H9 (cell line): Measurements from ENCODE around the gene GRB10. TPM values are rescaled to one million over a fixed set of nuclear protein-coding genes. Genes with fewer than 3 reads are reported as not detected.
A peak's percentile ranks its signal among the peaks of the same experiment; 100 is the strongest.

Source experiments
- DNase-seq: peaks from one replicate; pipeline ENCODE4 v3.0.0-alpha.2; 2017
- H2AFZ ChIP-seq: one replicate; pipeline ENCODE4 v1.6.1; 2013; ENCODE audit warnings: mild to moderate bottlenecking, low read length, control low read depth, moderate library complexity
- H2AK5ac ChIP-seq: 2 replicates; pipeline ENCODE4 v1.6.1; 2013; ENCODE audit warnings: low read length, control low read depth, mixed read lengths; ENCODE audit not compliant: insufficient read length
- H2BK120ac ChIP-seq: one replicate; pipeline ENCODE4 v1.6.1; 2013; ENCODE audit warnings: low read depth, mild to moderate bottlenecking, low read length, control low read depth, inconsistent platforms; ENCODE audit not compliant: poor library complexity, severe bottlenecking
- H2BK12ac ChIP-seq: 2 replicates; pipeline ENCODE4 v1.6.1; 2013; ENCODE audit warnings: low read length, control low read depth, mixed read lengths, low read depth; ENCODE audit not compliant: insufficient read length
- H2BK15ac ChIP-seq: 2 replicates; pipeline ENCODE4 v1.6.1; 2013; ENCODE audit warnings: low read depth, low read length, control low read depth
- H2BK20ac ChIP-seq: one replicate; pipeline ENCODE4 v1.6.1; 2013; ENCODE audit warnings: low read depth, mild to moderate bottlenecking, low read length, control low read depth, inconsistent platforms; ENCODE audit not compliant: poor library complexity, severe bottlenecking
- H2BK5ac ChIP-seq: 2 replicates; pipeline ENCODE4 v1.6.1; 2013; ENCODE audit warnings: low read length, control low read depth, mixed read lengths; ENCODE audit not compliant: insufficient read length
- H3K14ac ChIP-seq: 2 replicates; pipeline ENCODE4 v1.6.1; 2013; ENCODE audit warnings: low read length, control low read depth; ENCODE audit not compliant: insufficient read depth
- H3K18ac ChIP-seq: 2 replicates; pipeline ENCODE4 v1.6.1; 2013; ENCODE audit warnings: low read depth, mild to moderate bottlenecking, mixed read lengths, low read length, control low read depth; ENCODE audit not compliant: insufficient read length
- H3K23ac ChIP-seq: 2 replicates; pipeline ENCODE4 v1.6.1; 2013; ENCODE audit warnings: low read length, control low read depth, mixed read lengths, low read depth; ENCODE audit not compliant: insufficient read length
- H3K23me2 ChIP-seq: 2 replicates; pipeline ENCODE4 v1.6.1; 2013; ENCODE audit warnings: low read depth, mild to moderate bottlenecking, mixed read lengths, low read length, control low read depth; ENCODE audit not compliant: insufficient read length, poor library complexity, severe bottlenecking
- H3K27ac ChIP-seq: 2 replicates; pipeline ENCODE4 v1.5.1; 2013; ENCODE audit warnings: low read length, control low read depth, mixed read lengths, low read depth; ENCODE audit not compliant: insufficient read length
- H3K27me3 ChIP-seq: 2 replicates; pipeline ENCODE4 v1.6.1; 2013; ENCODE audit warnings: low read length, control low read depth, inconsistent platforms; ENCODE audit not compliant: insufficient read depth
- H3K4ac ChIP-seq: 2 replicates; pipeline ENCODE4 v1.6.1; 2013; ENCODE audit warnings: low read depth, mild to moderate bottlenecking, control low read depth, inconsistent platforms, low read length, moderate library complexity
- H3K4me1 ChIP-seq: 2 replicates; pipeline ENCODE4 v1.6.1; 2013; ENCODE audit warnings: low read length, control low read depth, inconsistent platforms; ENCODE audit not compliant: insufficient read depth
- H3K4me2 ChIP-seq: 2 replicates; pipeline ENCODE4 v1.6.1; 2013; ENCODE audit warnings: low read length, control low read depth, mixed read lengths; ENCODE audit not compliant: insufficient read length, insufficient read depth
- H3K56ac ChIP-seq: 2 replicates; pipeline ENCODE4 v1.6.1; 2013; ENCODE audit warnings: low read depth, mild to moderate bottlenecking, mixed read lengths, low read length, control low read depth; ENCODE audit not compliant: insufficient read length
- H3K79me1 ChIP-seq: 2 replicates; pipeline ENCODE4 v1.6.1; 2013; ENCODE audit warnings: low read depth, mild to moderate bottlenecking, moderate library complexity, low read length, control low read depth, inconsistent platforms; ENCODE audit not compliant: insufficient read depth, poor library complexity, severe bottlenecking
- H3K79me2 ChIP-seq: 2 replicates; pipeline ENCODE4 v1.6.1; 2013; ENCODE audit warnings: low read length, control low read depth, inconsistent platforms; ENCODE audit not compliant: insufficient read depth
- H3K9ac ChIP-seq: 2 replicates; pipeline ENCODE4 v1.6.1; 2013; ENCODE audit warnings: low read length, control low read depth, mixed read lengths; ENCODE audit not compliant: insufficient read length; ENCODE audit errors: extremely low read depth
- H3K9me3 ChIP-seq: one replicate; pipeline ENCODE4 v1.6.1; 2013; ENCODE audit warnings: low read depth, low read length, inconsistent platforms; ENCODE audit not compliant: control insufficient read depth
- H3T11ph ChIP-seq: one replicate; pipeline ENCODE4 v1.6.1; 2013; ENCODE audit warnings: mild to moderate bottlenecking, low read length, control low read depth, inconsistent platforms
- H4K20me1 ChIP-seq: one replicate; pipeline ENCODE4 v1.6.1; 2013; ENCODE audit not compliant: control insufficient read depth, insufficient read length, insufficient read depth
- H4K5ac ChIP-seq: 2 replicates; pipeline ENCODE4 v1.6.1; 2013; ENCODE audit warnings: low read depth, mild to moderate bottlenecking, mixed read lengths, low read length, control low read depth; ENCODE audit not compliant: insufficient read length
- H4K8ac ChIP-seq: replicated peaks from 2 replicates; pipeline ENCODE4 v1.6.1; 2013; ENCODE audit warnings: low read length, control low read depth, mixed read lengths, low read depth; ENCODE audit not compliant: insufficient read length
- H4K91ac ChIP-seq: 2 replicates; pipeline ENCODE4 v1.6.1; 2013; ENCODE audit warnings: low read depth, mild to moderate bottlenecking, moderate library complexity, mixed read lengths, low read length, control low read depth; ENCODE audit not compliant: insufficient read length
- H3K27ac Mint-ChIP-seq, 3 experiments: 2 replicates in 2 of 3; 3 replicates in 1 of 3; pipeline ENCODE4 v1.8.0; 2020 to 2021; ENCODE audit warnings: mixed read lengths in 3 of 3, mild to moderate bottlenecking in 1 of 3, moderate library complexity in 1 of 3
- H3K27me3 Mint-ChIP-seq: 2 replicates; pipeline ENCODE4 v1.8.0; 2021; ENCODE audit warnings: low read depth, mild to moderate bottlenecking, moderate library complexity, mixed read lengths
- H3K36me3 Mint-ChIP-seq, 3 experiments: 2 replicates in 2 of 3; 3 replicates in 1 of 3; pipeline ENCODE4 v1.8.0; 2020 to 2021; ENCODE audit warnings: low read depth in 3 of 3, mixed read lengths in 3 of 3; ENCODE audit not compliant: insufficient read depth in 1 of 3
- H3K4me1 Mint-ChIP-seq, 2 experiments: 2 replicates each; pipeline ENCODE4 v1.8.0; 2020; ENCODE audit warnings: mixed read lengths in 2 of 2
- H3K4me3 Mint-ChIP-seq, 2 experiments: 2 replicates in 1 of 2; 3 replicates in 1 of 2; pipeline ENCODE4 v1.8.0; 2020 to 2021; ENCODE audit warnings: mild to moderate bottlenecking in 2 of 2, mixed read lengths in 2 of 2, moderate library complexity in 1 of 2
- H3K9me3 Mint-ChIP-seq, 2 experiments: 2 replicates in 1 of 2; 3 replicates in 1 of 2; pipeline ENCODE4 v1.8.0; 2020; ENCODE audit warnings: mild to moderate bottlenecking in 2 of 2, mixed read lengths in 2 of 2, moderate library complexity in 1 of 2
- WGBS: extraction: QIAGEN DNeasy Blood & Tissue Kit; methylation state at CpG from one replicate; pipeline ENCODE4 v1.1.7; 2013; ENCODE audit warnings: missing lambda C conversion rate, low lambda C conversion rate, mixed read lengths; ENCODE audit not compliant: insufficient read length; ENCODE audit errors: extremely low coverage; 5-methylcytosine and 5-hydroxymethylcytosine counted together
- total RNA-seq: library from RNA; stranded (reverse); gene quantifications from 2 replicates; pipeline ENCODE4 v1.2.1, GENCODE V29; 2021
- TF ChIP-seq, protein P1 (sequence below): fragments of 200-600 bp; sonication (generic); conservative IDR thresholded peaks from 3 replicates; pipeline ENCODE4 v1.8.0; 2021; ENCODE audit warnings: antibody characterized with exemption, mild to moderate bottlenecking

Gene GRB10
- total RNA-seq, 1 experiment from 2014 or later, result 108 TPM

GRCh38 chr7:50592940-50593339 lies 189.8 kb downstream of the GRB10 start:
- peaks cover 3 to 4% of the 10 kb centered on the region in 2 experiments; a peak in 2 of 4 replicates for H3K4me1 Mint-ChIP-seq
- no peaks in the 10 kb centered on the region for H3K9me3 ChIP-seq
- H2BK5ac ChIP-seq, result no peak overlapping the region
- no peak overlapping the region for H2BK120ac ChIP-seq
- no peak overlapping the region for H3K9ac ChIP-seq
- H3K79me2 ChIP-seq, result no peaks in the 10 kb centered on the region
- H3K27ac Mint-ChIP-seq, result peak overlapping the region in 1 of 3 experiments; percentile 55; a peak in 1 of 7 replicates
- H3K9me3 Mint-ChIP-seq, result no peaks in the 10 kb centered on the region
- WGBS, result no CpG with 5 or more reads among the region's 13 CpGs
- H2AK5ac ChIP-seq, result no peak overlapping the region
- H3K23ac ChIP-seq, result no peak overlapping the region
- H4K5ac ChIP-seq, result no peak overlapping the region
- H2AFZ ChIP-seq, result no peak overlapping the region
- H2BK12ac ChIP-seq, result no peak overlapping the region
- H4K20me1 ChIP-seq, result no peaks in the 10 kb centered on the region
- peaks cover 31 to 50% (median 35%) of the 10 kb centered on the region in 3 experiments for H3K36me3 Mint-ChIP-seq
- H3K27me3 ChIP-seq, result no peaks in the 10 kb centered on the region
- no peak overlapping the region for H3K14ac ChIP-seq
- TF ChIP-seq, protein P1, sequence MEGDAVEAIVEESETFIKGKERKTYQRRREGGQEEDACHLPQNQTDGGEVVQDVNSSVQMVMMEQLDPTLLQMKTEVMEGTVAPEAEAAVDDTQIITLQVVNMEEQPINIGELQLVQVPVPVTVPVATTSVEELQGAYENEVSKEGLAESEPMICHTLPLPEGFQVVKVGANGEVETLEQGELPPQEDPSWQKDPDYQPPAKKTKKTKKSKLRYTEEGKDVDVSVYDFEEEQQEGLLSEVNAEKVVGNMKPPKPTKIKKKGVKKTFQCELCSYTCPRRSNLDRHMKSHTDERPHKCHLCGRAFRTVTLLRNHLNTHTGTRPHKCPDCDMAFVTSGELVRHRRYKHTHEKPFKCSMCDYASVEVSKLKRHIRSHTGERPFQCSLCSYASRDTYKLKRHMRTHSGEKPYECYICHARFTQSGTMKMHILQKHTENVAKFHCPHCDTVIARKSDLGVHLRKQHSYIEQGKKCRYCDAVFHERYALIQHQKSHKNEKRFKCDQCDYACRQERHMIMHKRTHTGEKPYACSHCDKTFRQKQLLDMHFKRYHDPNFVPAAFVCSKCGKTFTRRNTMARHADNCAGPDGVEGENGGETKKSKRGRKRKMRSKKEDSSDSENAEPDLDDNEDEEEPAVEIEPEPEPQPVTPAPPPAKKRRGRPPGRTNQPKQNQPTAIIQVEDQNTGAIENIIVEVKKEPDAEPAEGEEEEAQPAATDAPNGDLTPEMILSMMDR, result no peak
- H3K4me2 ChIP-seq, result no peak overlapping the region
- no peak overlapping the region for H2BK20ac ChIP-seq
- H3K27me3 Mint-ChIP-seq, result no peaks in the 10 kb centered on the region
- no peak overlapping the region for H2BK15ac ChIP-seq
- no peak for DNase-seq
- H4K8ac ChIP-seq, result no peak overlapping the region
- H3K18ac ChIP-seq, result no peak overlapping the region
- no peak overlapping the region for H3K27ac ChIP-seq
- no peaks in the 10 kb centered on the region for H3K79me1 ChIP-seq
- no peak overlapping the region for H3K56ac ChIP-seq
- no peak overlapping the region for H4K91ac ChIP-seq
- no peak overlapping the region for H3T11ph ChIP-seq
- no peak overlapping the region for H3K4me3 Mint-ChIP-seq
- no peaks in the 10 kb centered on the region for H3K4me1 ChIP-seq
- H3K4ac ChIP-seq, result no peak overlapping the region
- no peaks in the 10 kb centered on the region for H3K23me2 ChIP-seq
